D721Med (cell line): Measurements from ENCODE around the gene TREM1.
A peak's percentile ranks its signal among the peaks of the same experiment; 100 is the strongest.

ENCODE experiments used
- DNase-seq: peaks from one replicate; pipeline ENCODE4 v3.0.0; 2011; ENCODE audit warnings: low spot score; ENCODE audit not compliant: insufficient read length
- FAIRE-seq: peaks from 2 replicates; lab custom pipeline; 2011; peaks lifted over from hg19 to GRCh38; lab: Jason Lieb, UNC
- TF ChIP-seq, protein P1 (sequence below): IDR thresholded peaks from 2 replicates; pipeline ENCODE4 v1.5.1; 2012; ENCODE audit warnings: mild to moderate bottlenecking, control low read depth; ENCODE audit not compliant: insufficient read depth; ENCODE audit errors: missing control alignments

Gene TREM1

DNA sequence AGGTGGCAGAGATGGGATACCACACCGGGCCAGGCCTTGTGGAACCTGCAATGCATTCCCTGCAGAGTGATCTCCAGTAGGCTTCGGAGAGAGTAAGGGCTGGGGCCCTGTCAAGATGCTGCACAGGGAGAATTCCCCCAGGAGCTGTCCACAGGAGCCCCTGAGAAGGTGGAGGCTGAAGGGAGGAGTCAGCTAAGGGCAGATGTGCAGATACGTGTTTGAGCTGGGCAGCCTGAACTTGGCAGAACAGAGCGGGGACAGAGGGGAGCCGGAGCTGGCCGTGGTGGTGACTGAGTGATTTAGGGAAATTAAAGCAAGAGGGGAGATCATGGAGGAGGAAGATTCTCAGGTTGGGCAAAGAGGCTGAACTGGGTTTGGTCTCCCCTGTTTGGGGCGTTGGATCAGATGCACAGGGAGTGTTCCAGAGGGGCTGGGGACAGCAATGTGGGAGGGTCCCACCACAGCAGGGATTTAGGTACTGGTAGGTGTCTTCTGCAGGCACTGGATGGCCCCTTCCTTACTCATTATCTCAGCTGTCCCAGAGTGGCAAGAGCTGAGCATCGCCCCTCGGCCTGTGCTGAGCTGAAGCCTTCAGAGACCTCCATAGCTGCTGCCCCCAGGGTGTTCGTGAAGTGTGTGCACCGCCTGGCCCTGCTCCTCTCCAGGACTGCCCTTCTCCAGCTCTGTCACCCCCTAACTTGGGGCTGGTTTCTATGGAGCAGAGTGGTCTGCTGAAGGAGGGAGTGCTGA, 45.1 kb upstream of the TREM1 start:
- DNase-seq: no peak
- no peak for FAIRE-seq
- TF ChIP-seq, protein P1, sequence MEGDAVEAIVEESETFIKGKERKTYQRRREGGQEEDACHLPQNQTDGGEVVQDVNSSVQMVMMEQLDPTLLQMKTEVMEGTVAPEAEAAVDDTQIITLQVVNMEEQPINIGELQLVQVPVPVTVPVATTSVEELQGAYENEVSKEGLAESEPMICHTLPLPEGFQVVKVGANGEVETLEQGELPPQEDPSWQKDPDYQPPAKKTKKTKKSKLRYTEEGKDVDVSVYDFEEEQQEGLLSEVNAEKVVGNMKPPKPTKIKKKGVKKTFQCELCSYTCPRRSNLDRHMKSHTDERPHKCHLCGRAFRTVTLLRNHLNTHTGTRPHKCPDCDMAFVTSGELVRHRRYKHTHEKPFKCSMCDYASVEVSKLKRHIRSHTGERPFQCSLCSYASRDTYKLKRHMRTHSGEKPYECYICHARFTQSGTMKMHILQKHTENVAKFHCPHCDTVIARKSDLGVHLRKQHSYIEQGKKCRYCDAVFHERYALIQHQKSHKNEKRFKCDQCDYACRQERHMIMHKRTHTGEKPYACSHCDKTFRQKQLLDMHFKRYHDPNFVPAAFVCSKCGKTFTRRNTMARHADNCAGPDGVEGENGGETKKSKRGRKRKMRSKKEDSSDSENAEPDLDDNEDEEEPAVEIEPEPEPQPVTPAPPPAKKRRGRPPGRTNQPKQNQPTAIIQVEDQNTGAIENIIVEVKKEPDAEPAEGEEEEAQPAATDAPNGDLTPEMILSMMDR: no peak

GRCh38 chr6:41327177-41327576, 40.7 kb upstream of the TREM1 start:
- DNase-seq: no peak
- TF ChIP-seq, protein P1: no peak
- no peak for FAIRE-seq

DNA sequence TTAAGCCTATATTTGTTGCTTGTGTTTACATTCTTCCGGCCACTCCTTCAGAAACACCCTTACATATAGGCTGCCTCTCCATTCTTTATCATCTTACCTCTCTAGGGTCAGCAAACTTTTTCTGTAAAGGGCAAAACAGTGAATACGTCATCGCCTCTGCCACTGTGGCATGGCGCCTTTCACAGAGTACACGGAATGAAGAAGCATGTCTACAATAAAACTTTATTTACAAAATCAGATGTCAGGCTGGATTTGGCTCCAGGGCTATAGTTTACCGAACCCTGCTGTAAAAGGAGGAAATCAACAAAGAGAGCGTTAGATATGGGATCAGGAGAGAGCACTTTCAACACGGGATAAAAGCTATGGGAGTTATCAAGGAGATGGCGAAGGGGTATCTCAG, 39.6 kb upstream of the TREM1 start:
- FAIRE-seq: no peak
- TF ChIP-seq, protein P1: no peak
- no peak for DNase-seq

GRCh38 chr6:41325446-41326066, 39.1 kb upstream of the TREM1 start:
- DNase-seq (no peak), FAIRE-seq (no peak)
- TF ChIP-seq, protein P1: no peak

GRCh38 chr6:41321183-41321582, 34.7 kb upstream of the TREM1 start:
- TF ChIP-seq, protein P1: no peak
- FAIRE-seq: no peak

DNA sequence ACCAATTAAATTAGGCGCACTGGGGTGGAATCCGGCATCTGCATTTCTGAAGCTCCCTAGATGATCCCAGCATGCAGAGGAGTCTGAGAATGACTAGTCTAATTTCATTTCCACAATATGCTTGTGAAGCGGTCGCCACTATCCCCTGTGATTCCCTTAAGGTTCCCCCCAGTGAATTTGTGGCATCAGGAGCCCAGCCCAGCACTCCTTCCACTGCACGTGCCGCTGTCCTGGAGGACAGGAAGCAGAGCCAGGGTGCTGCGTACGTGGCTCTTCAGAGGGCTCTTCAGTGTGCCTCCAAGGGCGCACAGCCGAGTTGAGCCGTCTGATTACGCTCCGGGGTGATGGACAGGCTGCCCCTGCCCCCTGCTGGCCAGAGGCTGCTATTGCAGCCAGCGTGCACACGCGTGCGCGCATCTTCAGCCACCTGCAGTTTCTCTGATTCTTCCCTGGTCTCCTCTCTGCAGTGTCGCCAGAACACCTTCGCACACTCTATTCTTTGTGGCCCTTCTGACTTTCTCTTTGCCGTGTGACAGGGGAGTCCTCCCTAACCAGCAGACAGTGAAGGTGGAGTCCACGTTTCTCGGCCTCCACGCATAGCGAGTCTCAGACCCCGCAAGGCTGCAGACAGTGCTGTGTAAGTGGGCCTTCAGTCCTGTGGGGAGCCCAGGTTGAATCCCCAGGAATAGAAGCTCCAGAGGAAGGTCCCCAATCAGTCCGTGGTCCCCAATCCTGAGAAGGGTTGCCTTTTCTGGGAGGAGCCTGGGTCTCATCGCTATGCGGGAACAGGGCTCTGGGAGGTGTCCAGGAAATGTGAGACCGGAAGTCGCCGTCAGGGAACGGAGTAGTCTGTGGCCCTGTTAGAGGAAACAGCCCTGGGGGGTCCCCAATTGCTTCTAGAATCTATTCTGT, 32.4 kb upstream of the TREM1 start:
- DNase-seq (no peak), FAIRE-seq (no peak)
- TF ChIP-seq, protein P1: peak; percentile 90

More at GRCh38 chr6:41321183-41321582, 34.7 kb upstream of the TREM1 start:
- DNase-seq: no peak
